ENCODE results near the gene NOP14.
"Not testable (repeated sequence)": the region's sequence is repeated elsewhere in the genome, so short reads cannot be mapped to it uniquely, and the experiment has no call there.

NOP14 gene

DNA sequence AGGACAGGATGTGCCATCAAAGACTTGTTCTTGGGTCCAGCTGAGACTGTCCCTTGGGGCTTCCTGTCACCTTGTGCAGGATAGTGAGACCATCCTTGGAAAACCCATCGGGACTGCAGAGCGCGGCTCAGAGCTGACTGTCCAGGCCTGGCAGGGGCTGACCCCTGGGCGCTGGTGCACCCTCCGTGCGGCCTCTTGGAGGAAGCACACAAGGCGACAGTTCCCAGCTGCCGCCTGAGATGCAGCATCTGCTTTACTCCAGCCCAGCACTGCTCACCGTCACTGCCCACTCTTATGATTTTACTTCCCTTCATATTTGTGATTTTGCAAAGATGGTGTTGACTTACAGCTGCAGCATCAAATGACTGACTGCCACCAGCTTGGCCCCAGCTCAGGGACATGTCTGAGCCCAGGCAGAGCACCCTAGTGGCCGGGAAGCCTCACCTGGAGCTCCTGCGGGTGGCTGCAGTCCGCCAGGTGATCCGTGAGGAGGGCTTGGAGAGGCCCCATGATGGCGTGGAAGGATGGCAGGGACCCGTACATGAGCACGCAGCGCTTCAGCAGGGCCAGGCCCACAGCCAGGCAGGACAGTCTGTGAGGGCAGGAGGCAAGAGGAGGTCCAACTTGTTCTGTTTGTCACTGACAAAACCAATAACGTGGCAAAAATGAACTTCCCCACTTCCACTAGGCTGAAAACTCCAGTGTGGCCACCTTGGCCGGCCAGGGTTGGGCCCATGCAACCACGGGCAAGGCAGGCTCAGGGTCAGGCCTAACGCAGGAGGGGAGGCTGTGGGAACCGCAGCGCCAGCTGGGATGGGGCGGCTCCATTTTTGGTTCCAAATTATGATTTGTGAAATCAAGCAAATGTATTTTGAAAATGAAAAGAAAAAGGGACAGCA is 21.8 kb downstream of the NOP14 start:
- Histone ChIP-seq H3K27me3 (replicated peaks; ENCODE audit: control insufficient read depth, insufficient read depth, low read length) (no peaks in the 10 kb centered on the region), H3K36me3 (ENCODE audit: control insufficient read depth, insufficient read depth, low read length) (peaks cover 64% of the 10 kb centered on the region), H3K4me3 (replicated peaks; ENCODE audit: low read depth, low read length) (no peak overlapping the region)
- TF ChIP-seq, protein P1, sequence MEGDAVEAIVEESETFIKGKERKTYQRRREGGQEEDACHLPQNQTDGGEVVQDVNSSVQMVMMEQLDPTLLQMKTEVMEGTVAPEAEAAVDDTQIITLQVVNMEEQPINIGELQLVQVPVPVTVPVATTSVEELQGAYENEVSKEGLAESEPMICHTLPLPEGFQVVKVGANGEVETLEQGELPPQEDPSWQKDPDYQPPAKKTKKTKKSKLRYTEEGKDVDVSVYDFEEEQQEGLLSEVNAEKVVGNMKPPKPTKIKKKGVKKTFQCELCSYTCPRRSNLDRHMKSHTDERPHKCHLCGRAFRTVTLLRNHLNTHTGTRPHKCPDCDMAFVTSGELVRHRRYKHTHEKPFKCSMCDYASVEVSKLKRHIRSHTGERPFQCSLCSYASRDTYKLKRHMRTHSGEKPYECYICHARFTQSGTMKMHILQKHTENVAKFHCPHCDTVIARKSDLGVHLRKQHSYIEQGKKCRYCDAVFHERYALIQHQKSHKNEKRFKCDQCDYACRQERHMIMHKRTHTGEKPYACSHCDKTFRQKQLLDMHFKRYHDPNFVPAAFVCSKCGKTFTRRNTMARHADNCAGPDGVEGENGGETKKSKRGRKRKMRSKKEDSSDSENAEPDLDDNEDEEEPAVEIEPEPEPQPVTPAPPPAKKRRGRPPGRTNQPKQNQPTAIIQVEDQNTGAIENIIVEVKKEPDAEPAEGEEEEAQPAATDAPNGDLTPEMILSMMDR (IDR thresholded peaks at IDR 0.05; ENCODE audit: insufficient read depth, low read length, poor library complexity, severe bottlenecking) = no peak
- no peak for DNase-seq (ENCODE audit: extremely low read depth, insufficient read length)

- TF ChIP-seq, protein P1 (IDR thresholded peaks at IDR 0.05; ENCODE audit: insufficient read depth, low read length, poor library complexity, severe bottlenecking) = no peak
- Histone ChIP-seq H3K4me3 (replicated peaks; ENCODE audit: low read depth, low read length) (no peak overlapping the region), H3K36me3 (ENCODE audit: control insufficient read depth, insufficient read depth, low read length) (peaks cover 61% of the 10 kb centered on the region), H3K27me3 (replicated peaks; ENCODE audit: control insufficient read depth, insufficient read depth, low read length) (no peaks in the 10 kb centered on the region)
- no peak for DNase-seq (ENCODE audit: extremely low read depth, insufficient read length)
Observed at GRCh38 chr4:2940267-2941137, 22.7 kb downstream of the NOP14 start.

- TF ChIP-seq, protein P1 (IDR thresholded peaks at IDR 0.05; ENCODE audit: insufficient read depth, low read length, poor library complexity, severe bottlenecking) = no peak
- Histone ChIP-seq H3K4me3 (replicated peaks; ENCODE audit: low read depth, low read length) (no peak overlapping the region), H3K36me3 (ENCODE audit: control insufficient read depth, insufficient read depth, low read length) (peaks cover 55% of the 10 kb centered on the region), H3K27me3 (replicated peaks; ENCODE audit: control insufficient read depth, insufficient read depth, low read length) (no peaks in the 10 kb centered on the region)
- DNase-seq (ENCODE audit: extremely low read depth, insufficient read length) = no peak
Observed at GRCh38 chr4:2939383-2940243, 23.6 kb downstream of the NOP14 start.

- no peak for DNase-seq (ENCODE audit: extremely low read depth, insufficient read length)
- TF ChIP-seq, protein P1 (IDR thresholded peaks at IDR 0.05; ENCODE audit: insufficient read depth, low read length, poor library complexity, severe bottlenecking) = no peak
- Histone ChIP-seq H3K4me3 (replicated peaks; ENCODE audit: low read depth, low read length) (no peak overlapping the region), H3K36me3 (ENCODE audit: control insufficient read depth, insufficient read depth, low read length) (peaks cover 51% of the 10 kb centered on the region), H3K27me3 (replicated peaks; ENCODE audit: control insufficient read depth, insufficient read depth, low read length) (no peaks in the 10 kb centered on the region)
Observed at GRCh38 chr4:2938906-2939305, 24.3 kb downstream of the NOP14 start.

DNA sequence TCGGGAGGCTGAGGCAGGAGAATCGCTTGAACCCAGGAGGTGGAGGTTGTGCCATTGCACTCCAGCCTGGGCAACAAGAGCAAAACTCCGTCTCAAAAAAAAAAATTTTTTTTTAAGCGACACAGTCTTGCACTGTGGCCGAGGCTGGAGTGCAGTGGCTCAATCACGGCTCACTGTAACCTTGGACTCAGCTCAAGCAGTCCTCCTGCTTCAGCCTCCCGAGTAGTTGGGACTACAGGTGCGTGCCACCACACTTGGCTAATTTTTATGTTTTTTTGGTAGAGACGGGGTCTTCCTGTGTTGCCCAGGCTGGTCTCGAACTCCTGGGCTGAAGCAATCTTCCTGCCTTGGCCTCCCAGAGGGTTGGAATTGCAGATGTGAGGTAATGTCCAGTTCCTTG is 24.8 kb downstream of the NOP14 start:
- H3K36me3 ChIP-seq (ENCODE audit: control insufficient read depth, insufficient read depth, low read length) = peaks cover 48% of the 10 kb centered on the region
- not testable (repeated sequence) for DNase-seq (ENCODE audit: extremely low read depth, insufficient read length); H3K4me3 ChIP-seq (replicated peaks; ENCODE audit: low read depth, low read length); H3K27me3 ChIP-seq (replicated peaks; ENCODE audit: control insufficient read depth, insufficient read depth, low read length)

Data from GM06990 (cell line).